Mucosa of rectum (tissue), 2 donors: ENCODE measurements around the gene MAP6D1.

ENCODE experiments used
- H3K27ac ChIP-seq, 2 donors: one replicate each; pipeline ENCODE4 v1.7.0; 2013; ENCODE audit warnings: inconsistent platforms in 2 of 2, low read depth in 2 of 2, low read length in 2 of 2
- H3K27me3 ChIP-seq, 2 donors: one replicate each; pipeline ENCODE4 v1.7.0; 2013; ENCODE audit warnings: low read length in 2 of 2; ENCODE audit not compliant: control insufficient read depth in 2 of 2, insufficient read depth in 2 of 2
- H3K36me3 ChIP-seq, 2 donors: one replicate each; pipeline ENCODE4 v1.7.0; 2013; ENCODE audit warnings: low read length in 2 of 2; ENCODE audit not compliant: control insufficient read depth in 2 of 2, insufficient read depth in 2 of 2
- H3K4me1 ChIP-seq, 2 donors: one replicate each; pipeline ENCODE4 v1.7.0; 2013; ENCODE audit warnings: low read length in 2 of 2, mild to moderate bottlenecking in 1 of 2; ENCODE audit not compliant: control insufficient read depth in 2 of 2, insufficient read depth in 2 of 2
- H3K4me3 ChIP-seq, 2 donors: one replicate each; pipeline ENCODE4 v1.7.0; 2013; ENCODE audit warnings: low read length in 2 of 2
- H3K9ac ChIP-seq, 2 donors: one replicate each; pipeline ENCODE4 v1.7.0; 2013; ENCODE audit warnings: low read length in 2 of 2, low read depth in 1 of 2, mild to moderate bottlenecking in 1 of 2
- H3K9me3 ChIP-seq, 2 donors: one replicate each; pipeline ENCODE4 v1.7.0; 2013; ENCODE audit warnings: low read length in 2 of 2; ENCODE audit not compliant: control insufficient read depth in 2 of 2
- donor health status: healthy.
- donor health status: Normal muscosa, but diverticular disease.

The MAP6D1 gene

DNA sequence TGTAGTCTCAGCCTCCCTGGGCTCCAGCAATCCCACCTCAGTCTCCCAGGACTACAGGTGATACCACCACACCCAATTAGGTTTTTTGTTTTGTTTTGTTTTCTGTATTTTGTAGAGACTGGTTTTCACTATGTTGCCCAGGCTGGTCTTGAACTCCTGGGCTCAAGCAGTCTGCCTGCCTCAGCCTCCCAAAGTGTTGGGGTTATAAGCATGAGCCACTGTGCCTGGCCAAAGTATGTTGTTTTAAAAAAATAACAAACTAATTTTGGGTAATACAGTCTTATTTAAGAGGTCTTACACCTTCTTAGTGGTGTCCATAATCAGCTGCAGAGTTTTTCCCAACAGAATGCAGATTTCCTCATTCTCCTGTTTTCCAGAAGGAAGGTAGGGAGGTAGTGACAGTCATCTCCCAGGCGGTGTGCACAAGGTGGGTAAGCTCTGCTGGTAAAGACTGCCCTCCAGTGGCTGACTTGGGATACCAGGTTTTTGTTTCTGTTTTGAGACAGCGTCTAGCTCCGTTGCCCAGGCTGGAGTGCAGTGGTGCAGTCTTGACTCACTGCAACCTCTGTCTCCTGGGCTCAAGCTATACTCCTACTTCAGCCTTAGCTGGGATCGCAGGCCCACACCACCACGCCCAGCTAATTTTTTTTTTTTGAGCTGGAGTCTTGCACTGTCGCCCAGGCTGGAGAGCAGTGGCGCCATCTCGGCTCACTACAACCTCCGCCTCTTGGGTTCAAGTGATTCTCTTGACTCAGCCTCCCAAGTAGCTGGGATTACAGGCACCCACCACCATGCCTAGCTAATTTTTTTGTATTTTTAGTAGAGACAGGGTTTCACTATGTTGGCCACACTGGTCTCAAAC is 58.4 kb downstream of the MAP6D1 start:
- Histone ChIP-seq H3K27ac (no peak overlapping the region), H3K4me1 (no peaks in the 10 kb centered on the region), H3K27me3 (no peaks in the 10 kb centered on the region), H3K9ac (no peak overlapping the region), H3K36me3 (peaks cover 2 to 9% of the 10 kb centered on the region in 2 donors), H3K9me3 (no peaks in the 10 kb centered on the region), H3K4me3 (no peak overlapping the region)

DNA sequence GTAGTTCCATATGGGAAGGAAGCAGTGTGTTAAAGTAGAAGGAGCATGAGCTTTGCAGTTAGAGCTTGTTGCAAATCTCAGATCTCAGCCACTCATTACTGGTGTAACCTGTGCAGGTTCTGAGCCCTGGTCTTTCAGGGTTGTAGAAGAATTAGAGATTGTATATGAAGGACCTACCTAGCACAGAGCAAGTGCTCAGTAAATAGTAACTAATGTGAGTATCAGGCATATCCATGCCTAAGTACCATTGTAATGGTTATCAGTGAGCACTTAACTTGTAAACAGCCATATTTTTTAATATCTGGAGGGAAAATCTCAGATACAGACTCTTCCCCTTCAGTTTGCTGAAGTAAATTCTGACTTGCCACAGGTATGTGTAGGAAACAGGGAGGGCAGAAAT is 59.3 kb downstream of the MAP6D1 start:
- H3K9me3 ChIP-seq = no peaks in the 10 kb centered on the region
- no peak overlapping the region for H3K27ac ChIP-seq
- H3K4me1 ChIP-seq = no peaks in the 10 kb centered on the region

More for the DNA sequence above, 59.3 kb downstream of the MAP6D1 start:
- Histone ChIP-seq H3K36me3 (peaks cover 11 to 17% of the 10 kb centered on the region in 2 donors), H3K4me3 (no peak overlapping the region), H3K27me3 (no peaks in the 10 kb centered on the region), H3K9ac (no peak overlapping the region)
